Measurements from ENCODE around the gene PXDN. TPM values are rescaled to one million over a fixed set of nuclear protein-coding genes. Genes with fewer than 3 reads are reported as not detected.
"Not testable (repeated sequence)": the region's sequence is repeated elsewhere in the genome, so short reads cannot be mapped to it uniquely, and the experiment has no call there.

The PXDN gene
- total RNA-seq, 1 donor from 2014 or later, result 31.1 TPM

- no peak for DNase-seq (ENCODE audit: low spot score)
Observed at GRCh38 chr2:1774929-1775328, 30.6 kb upstream of the PXDN start.

- no peak for DNase-seq (ENCODE audit: low spot score)
Observed at GRCh38 chr2:1773883-1774282, 29.6 kb upstream of the PXDN start.

- DNase-seq (ENCODE audit: low spot score), result no peak
Observed at GRCh38 chr2:1772471-1773267, 28.4 kb upstream of the PXDN start.

- no peak for DNase-seq (ENCODE audit: low spot score)
Observed at GRCh38 chr2:1771626-1772280, 27.4 kb upstream of the PXDN start.

- no peak for DNase-seq (ENCODE audit: low spot score)
Observed at GRCh38 chr2:1770566-1771380, 26.5 kb upstream of the PXDN start.

GRCh38 chr2:1769703-1770422 lies 25.5 kb upstream of the PXDN start:
- peak; percentile 75 for DNase-seq (ENCODE audit: low spot score)

GRCh38 chr2:1767939-1768691 lies 23.8 kb upstream of the PXDN start:
- DNase-seq (ENCODE audit: low spot score), result no peak

- no peak for DNase-seq (ENCODE audit: low spot score)
Observed at GRCh38 chr2:1766851-1767811, 22.8 kb upstream of the PXDN start.

- DNase-seq (ENCODE audit: low spot score), result no peak
Observed at GRCh38 chr2:1766425-1766824, 22.1 kb upstream of the PXDN start.

- DNase-seq (ENCODE audit: low spot score), result not testable (repeated sequence)
Observed at GRCh38 chr2:1765201-1765600, 20.9 kb upstream of the PXDN start.

GRCh38 chr2:1759611-1759930 lies 15.3 kb upstream of the PXDN start:
- DNase-seq (ENCODE audit: low spot score), result no peak

GRCh38 chr2:1758774-1759610 lies 14.7 kb upstream of the PXDN start:
- DNase-seq (ENCODE audit: low spot score), result no peak

- no peak for DNase-seq (ENCODE audit: low spot score)
Observed at GRCh38 chr2:1758171-1758570, 13.9 kb upstream of the PXDN start.

GRCh38 chr2:1757567-1757966 lies 13.3 kb upstream of the PXDN start:
- DNase-seq (ENCODE audit: low spot score), result no peak

- not testable (repeated sequence) for DNase-seq (ENCODE audit: low spot score)
Observed at GRCh38 chr2:1757146-1757545, 12.8 kb upstream of the PXDN start.

- DNase-seq (ENCODE audit: low spot score), result no peak
Observed at GRCh38 chr2:1756456-1756855, 12.1 kb upstream of the PXDN start.

GRCh38 chr2:1755436-1756191 lies 11.3 kb upstream of the PXDN start:
- peak; percentile 38 for DNase-seq (ENCODE audit: low spot score)

- no peak for DNase-seq (ENCODE audit: low spot score)
Observed at GRCh38 chr2:1754461-1755170, 10.3 kb upstream of the PXDN start.

Measured in mucosa of gallbladder (tissue), 1 donor.